22Rv1 (cell line): ENCODE results near the gene RB1.

ENCODE experiments used
- ZFX ChIP-seq: fragments of 450-650 bp; IDR thresholded peaks from 2 replicates; pipeline ENCODE4 v1.6.1; 2017; ENCODE audit warnings: antibody characterized with exemption, borderline replicate concordance
- TF ChIP-seq, protein P1 (sequence below): fragments of 450-650 bp; IDR thresholded peaks from 2 replicates; pipeline ENCODE4 v1.5.1; 2017; ENCODE audit warnings: mild to moderate bottlenecking

DNA sequence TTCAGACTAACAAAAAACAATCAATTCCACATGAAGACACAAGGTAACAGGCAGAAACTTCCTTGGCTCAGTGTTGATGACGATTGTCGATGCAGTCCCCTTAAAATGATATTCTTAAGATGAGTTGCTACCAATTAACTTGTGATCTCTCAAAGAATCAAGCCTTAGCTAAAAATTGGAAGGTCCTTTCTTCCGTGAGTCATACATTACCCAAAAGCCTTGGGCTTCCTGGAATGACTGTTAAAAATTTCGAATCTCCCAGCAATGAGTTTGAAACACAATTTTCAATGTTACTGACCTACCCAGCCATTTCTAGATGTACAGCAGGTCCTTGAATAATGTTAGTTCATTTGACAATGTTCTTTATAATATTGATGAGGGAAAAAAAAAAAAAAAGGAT, 28.0 kb upstream of the RB1 start:
- TF ChIP-seq, protein P1, sequence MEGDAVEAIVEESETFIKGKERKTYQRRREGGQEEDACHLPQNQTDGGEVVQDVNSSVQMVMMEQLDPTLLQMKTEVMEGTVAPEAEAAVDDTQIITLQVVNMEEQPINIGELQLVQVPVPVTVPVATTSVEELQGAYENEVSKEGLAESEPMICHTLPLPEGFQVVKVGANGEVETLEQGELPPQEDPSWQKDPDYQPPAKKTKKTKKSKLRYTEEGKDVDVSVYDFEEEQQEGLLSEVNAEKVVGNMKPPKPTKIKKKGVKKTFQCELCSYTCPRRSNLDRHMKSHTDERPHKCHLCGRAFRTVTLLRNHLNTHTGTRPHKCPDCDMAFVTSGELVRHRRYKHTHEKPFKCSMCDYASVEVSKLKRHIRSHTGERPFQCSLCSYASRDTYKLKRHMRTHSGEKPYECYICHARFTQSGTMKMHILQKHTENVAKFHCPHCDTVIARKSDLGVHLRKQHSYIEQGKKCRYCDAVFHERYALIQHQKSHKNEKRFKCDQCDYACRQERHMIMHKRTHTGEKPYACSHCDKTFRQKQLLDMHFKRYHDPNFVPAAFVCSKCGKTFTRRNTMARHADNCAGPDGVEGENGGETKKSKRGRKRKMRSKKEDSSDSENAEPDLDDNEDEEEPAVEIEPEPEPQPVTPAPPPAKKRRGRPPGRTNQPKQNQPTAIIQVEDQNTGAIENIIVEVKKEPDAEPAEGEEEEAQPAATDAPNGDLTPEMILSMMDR = no peak
- no peak for TF ChIP-seq ZFX
